ENCODE data around the gene KIFAP3. TPM values are rescaled to one million over a fixed set of nuclear protein-coding genes. Genes with fewer than 3 reads are reported as not detected.

KIFAP3 gene
- total and polyA plus RNA-seq, 4 donors, result 4.5 to 11.1 (median 6.9) TPM

DNA sequence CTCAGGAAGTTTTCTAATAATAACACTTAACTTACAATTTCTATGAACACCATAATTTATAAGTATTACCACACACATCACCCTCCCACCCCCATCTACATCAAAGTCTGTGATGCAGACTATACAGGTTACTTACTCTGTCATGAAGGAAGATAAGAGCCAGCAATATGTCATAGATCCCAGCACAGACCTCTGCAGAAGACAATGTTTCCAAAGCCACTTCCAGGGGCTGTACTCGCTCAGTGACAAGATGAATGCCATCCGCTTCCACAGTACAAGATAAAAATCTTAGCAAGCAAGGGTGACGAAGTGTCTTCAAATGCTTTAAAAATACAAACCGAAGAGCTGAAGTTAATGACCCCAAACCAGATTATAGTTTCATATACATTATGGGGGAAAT is 196.0 kb downstream of the KIFAP3 start:
- peaks cover 4 to 39% (median 22%) of the 10 kb centered on the region in 4 donors for H3K36me3 ChIP-seq (ENCODE audit: control insufficient read depth in 4 of 4, insufficient read depth in 3 of 4, low read depth in 1 of 4, low read length in 3 of 4)
- H3K9ac ChIP-seq (ENCODE audit: low read depth in 1 of 2, low read length in 2 of 2), result no peak overlapping the region
- 95% methylated on average over 4 of the region's 4 CpGs for WGBS
- H3K9me3 ChIP-seq (ENCODE audit: control insufficient read depth in 4 of 4, low read length in 3 of 4), result no peaks in the 10 kb centered on the region
- H3K4me1 ChIP-seq (ENCODE audit: control insufficient read depth in 4 of 4, insufficient read depth in 4 of 4, low read length in 3 of 4), result peaks cover 3 to 15% (median 8%) of the 10 kb centered on the region in 4 donors
- no peak for TF ChIP-seq RXRA (IDR thresholded peaks at IDR 0.05)
- TF ChIP-seq, protein P1, sequence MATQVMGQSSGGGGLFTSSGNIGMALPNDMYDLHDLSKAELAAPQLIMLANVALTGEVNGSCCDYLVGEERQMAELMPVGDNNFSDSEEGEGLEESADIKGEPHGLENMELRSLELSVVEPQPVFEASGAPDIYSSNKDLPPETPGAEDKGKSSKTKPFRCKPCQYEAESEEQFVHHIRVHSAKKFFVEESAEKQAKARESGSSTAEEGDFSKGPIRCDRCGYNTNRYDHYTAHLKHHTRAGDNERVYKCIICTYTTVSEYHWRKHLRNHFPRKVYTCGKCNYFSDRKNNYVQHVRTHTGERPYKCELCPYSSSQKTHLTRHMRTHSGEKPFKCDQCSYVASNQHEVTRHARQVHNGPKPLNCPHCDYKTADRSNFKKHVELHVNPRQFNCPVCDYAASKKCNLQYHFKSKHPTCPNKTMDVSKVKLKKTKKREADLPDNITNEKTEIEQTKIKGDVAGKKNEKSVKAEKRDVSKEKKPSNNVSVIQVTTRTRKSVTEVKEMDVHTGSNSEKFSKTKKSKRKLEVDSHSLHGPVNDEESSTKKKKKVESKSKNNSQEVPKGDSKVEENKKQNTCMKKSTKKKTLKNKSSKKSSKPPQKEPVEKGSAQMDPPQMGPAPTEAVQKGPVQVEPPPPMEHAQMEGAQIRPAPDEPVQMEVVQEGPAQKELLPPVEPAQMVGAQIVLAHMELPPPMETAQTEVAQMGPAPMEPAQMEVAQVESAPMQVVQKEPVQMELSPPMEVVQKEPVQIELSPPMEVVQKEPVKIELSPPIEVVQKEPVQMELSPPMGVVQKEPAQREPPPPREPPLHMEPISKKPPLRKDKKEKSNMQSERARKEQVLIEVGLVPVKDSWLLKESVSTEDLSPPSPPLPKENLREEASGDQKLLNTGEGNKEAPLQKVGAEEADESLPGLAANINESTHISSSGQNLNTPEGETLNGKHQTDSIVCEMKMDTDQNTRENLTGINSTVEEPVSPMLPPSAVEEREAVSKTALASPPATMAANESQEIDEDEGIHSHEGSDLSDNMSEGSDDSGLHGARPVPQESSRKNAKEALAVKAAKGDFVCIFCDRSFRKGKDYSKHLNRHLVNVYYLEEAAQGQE (IDR thresholded peaks at IDR 0.05), result no peak
- no peak for TF ChIP-seq SP1 (IDR thresholded peaks at IDR 0.05)
- no peak for TF ChIP-seq FOXA1 (IDR thresholded peaks at IDR 0.05)
- no peak for TF ChIP-seq FOXA2 (IDR thresholded peaks at IDR 0.05)
- H3K4me3 ChIP-seq (ENCODE audit: low read depth in 1 of 3, low read length in 3 of 3), result no peak overlapping the region
- no peaks in the 10 kb centered on the region for H3K27me3 ChIP-seq (ENCODE audit: control insufficient read depth in 4 of 4, insufficient read depth in 4 of 4, low read length in 3 of 4)
- no peak overlapping the region for H3K27ac ChIP-seq (ENCODE audit: low read depth in 1 of 2, low read length in 2 of 2)
- DNase-seq (ENCODE audit: low spot score), result no peak

DNA sequence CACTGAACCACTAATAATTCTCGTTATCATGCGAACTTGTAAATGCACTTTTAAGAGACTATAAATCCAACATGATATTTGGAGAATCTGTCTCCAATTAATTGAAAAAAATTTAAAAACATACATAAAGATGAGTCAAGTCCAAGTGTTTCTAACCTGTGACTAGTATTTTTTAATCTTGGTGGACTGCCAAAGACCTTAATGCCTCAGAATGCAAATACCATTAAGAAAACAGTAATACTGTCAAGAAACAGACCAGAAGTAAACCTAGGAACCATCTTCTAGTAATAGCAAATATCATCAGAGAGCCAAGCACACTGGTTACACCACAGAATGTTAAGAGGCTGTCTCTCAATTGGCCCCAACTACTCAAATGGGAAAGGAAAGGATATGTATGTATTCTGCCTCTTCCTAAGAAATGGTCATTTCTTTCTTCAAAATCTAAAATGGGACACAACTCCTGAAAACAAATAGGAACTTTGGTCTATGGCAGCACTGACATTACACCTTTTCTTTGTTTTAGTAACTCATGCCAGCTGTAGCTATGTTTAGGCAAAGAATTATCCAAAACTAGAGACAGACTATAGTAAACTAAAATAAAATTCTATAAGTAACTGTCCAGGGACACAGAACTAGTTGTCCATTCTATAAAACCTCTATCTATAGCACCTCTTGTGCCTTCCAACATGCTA is 196.5 kb downstream of the KIFAP3 start:
- Histone ChIP-seq H3K4me1 (ENCODE audit: control insufficient read depth in 4 of 4, insufficient read depth in 4 of 4, low read length in 3 of 4) (peaks cover 3 to 15% (median 8%) of the 10 kb centered on the region in 4 donors), H3K27ac (ENCODE audit: low read depth in 1 of 2, low read length in 2 of 2) (no peak overlapping the region), H3K9me3 (ENCODE audit: control insufficient read depth in 4 of 4, low read length in 3 of 4) (no peaks in the 10 kb centered on the region), H3K4me3 (ENCODE audit: low read depth in 1 of 3, low read length in 3 of 3) (no peak overlapping the region), H3K36me3 (ENCODE audit: control insufficient read depth in 4 of 4, insufficient read depth in 3 of 4, low read depth in 1 of 4, low read length in 3 of 4) (peaks cover 4 to 41% (median 26%) of the 10 kb centered on the region in 4 donors), H3K27me3 (ENCODE audit: control insufficient read depth in 4 of 4, insufficient read depth in 4 of 4, low read length in 3 of 4) (no peaks in the 10 kb centered on the region), H3K9ac (ENCODE audit: low read depth in 1 of 2, low read length in 2 of 2) (no peak overlapping the region)
- TF ChIP-seq RXRA (IDR thresholded peaks at IDR 0.05) (no peak), HNF4A (conservative IDR thresholded peaks at IDR 0.05) (peak; percentile 36 to 45), YY1 (IDR thresholded peaks at IDR 0.05) (peak; percentile 34)
- WGBS, result 94% methylated on average over 2 of the region's 2 CpGs
- DNase-seq (ENCODE audit: low spot score), result no peak

DNA sequence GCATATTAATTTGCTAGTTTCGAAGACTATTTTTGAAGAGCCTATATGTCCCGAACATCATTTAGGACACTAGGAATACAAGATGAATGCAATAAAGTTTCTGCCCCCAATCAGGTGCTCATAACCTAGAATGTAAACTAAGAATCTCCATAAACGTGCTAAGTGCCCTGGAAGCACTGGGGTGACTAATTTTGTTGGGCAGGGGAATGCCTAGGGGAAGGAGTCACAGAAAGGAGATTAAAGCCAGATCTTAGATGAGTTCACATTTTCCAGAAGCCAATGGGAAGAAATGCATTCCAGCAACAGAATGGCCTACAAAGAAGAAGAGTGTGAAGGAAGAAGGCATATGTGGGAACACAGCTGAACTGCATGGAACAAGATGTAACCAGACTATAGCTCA is 200.3 kb downstream of the KIFAP3 start:
- no peak overlapping the region for H3K27ac ChIP-seq (ENCODE audit: low read depth in 1 of 2, low read length in 2 of 2)
- H3K36me3 ChIP-seq (ENCODE audit: control insufficient read depth in 4 of 4, insufficient read depth in 3 of 4, low read depth in 1 of 4, low read length in 3 of 4), result peaks cover 12 to 69% (median 48%) of the 10 kb centered on the region in 4 donors
- no peaks in the 10 kb centered on the region for H3K27me3 ChIP-seq (ENCODE audit: control insufficient read depth in 4 of 4, insufficient read depth in 4 of 4, low read length in 3 of 4)
- no peaks in the 10 kb centered on the region for H3K9me3 ChIP-seq (ENCODE audit: control insufficient read depth in 4 of 4, low read length in 3 of 4)
- no peak overlapping the region for H3K4me3 ChIP-seq (ENCODE audit: low read depth in 1 of 3, low read length in 3 of 3)
- peaks cover 3 to 13% (median 8%) of the 10 kb centered on the region in 4 donors for H3K4me1 ChIP-seq (ENCODE audit: control insufficient read depth in 4 of 4, insufficient read depth in 4 of 4, low read length in 3 of 4)
- no peak for DNase-seq (ENCODE audit: low spot score)
- no peak overlapping the region for H3K9ac ChIP-seq (ENCODE audit: low read depth in 1 of 2, low read length in 2 of 2)
- 92% methylated on average over 3 of the region's 3 CpGs for WGBS
- TF ChIP-seq, protein P2, sequence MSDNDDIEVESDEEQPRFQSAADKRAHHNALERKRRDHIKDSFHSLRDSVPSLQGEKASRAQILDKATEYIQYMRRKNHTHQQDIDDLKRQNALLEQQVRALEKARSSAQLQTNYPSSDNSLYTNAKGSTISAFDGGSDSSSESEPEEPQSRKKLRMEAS (IDR thresholded peaks at IDR 0.05), result no peak
- TF ChIP-seq, protein P3, sequence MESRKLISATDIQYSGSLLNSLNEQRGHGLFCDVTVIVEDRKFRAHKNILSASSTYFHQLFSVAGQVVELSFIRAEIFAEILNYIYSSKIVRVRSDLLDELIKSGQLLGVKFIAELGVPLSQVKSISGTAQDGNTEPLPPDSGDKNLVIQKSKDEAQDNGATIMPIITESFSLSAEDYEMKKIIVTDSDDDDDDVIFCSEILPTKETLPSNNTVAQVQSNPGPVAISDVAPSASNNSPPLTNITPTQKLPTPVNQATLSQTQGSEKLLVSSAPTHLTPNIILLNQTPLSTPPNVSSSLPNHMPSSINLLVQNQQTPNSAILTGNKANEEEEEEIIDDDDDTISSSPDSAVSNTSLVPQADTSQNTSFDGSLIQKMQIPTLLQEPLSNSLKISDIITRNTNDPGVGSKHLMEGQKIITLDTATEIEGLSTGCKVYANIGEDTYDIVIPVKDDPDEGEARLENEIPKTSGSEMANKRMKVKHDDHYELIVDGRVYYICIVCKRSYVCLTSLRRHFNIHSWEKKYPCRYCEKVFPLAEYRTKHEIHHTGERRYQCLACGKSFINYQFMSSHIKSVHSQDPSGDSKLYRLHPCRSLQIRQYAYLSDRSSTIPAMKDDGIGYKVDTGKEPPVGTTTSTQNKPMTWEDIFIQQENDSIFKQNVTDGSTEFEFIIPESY (IDR thresholded peaks at IDR 0.05), result no peak
- no peak for TF ChIP-seq RXRA (IDR thresholded peaks at IDR 0.05)
- TF ChIP-seq FOXA1 (IDR thresholded peaks at IDR 0.05), result no peak
- no peak for TF ChIP-seq HNF4A (conservative IDR thresholded peaks at IDR 0.05)
- no peak for TF ChIP-seq JUND (IDR thresholded peaks at IDR 0.05)
- TF ChIP-seq YY1 (IDR thresholded peaks at IDR 0.05), result no peak
- TF ChIP-seq RAD21 (IDR thresholded peaks at IDR 0.05), result no peak
- TF ChIP-seq, protein P4, sequence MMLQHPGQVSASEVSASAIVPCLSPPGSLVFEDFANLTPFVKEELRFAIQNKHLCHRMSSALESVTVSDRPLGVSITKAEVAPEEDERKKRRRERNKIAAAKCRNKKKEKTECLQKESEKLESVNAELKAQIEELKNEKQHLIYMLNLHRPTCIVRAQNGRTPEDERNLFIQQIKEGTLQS (IDR thresholded peaks at IDR 0.05), result no peak
- no peak for TF ChIP-seq GABPA (IDR thresholded peaks at IDR 0.05 in 1 of 2, conservative IDR thresholded peaks at IDR 0.05 in 1 of 2)
- TF ChIP-seq FOXA2 (IDR thresholded peaks at IDR 0.05), result no peak
- TF ChIP-seq TAF1 (conservative IDR thresholded peaks at IDR 0.05), result no peak
- TF ChIP-seq, protein P1 (IDR thresholded peaks at IDR 0.05), result no peak
- TF ChIP-seq SP1 (IDR thresholded peaks at IDR 0.05), result no peak
- TF ChIP-seq EGR1 (IDR thresholded peaks at IDR 0.05; ENCODE audit: low read depth in 2 of 2), result no peak
- no peak for TF ChIP-seq HNF4G (IDR thresholded peaks at IDR 0.05)
- TF ChIP-seq NR2F2 (IDR thresholded peaks at IDR 0.05), result no peak
